ENCODE results near the gene INPP5J.
"Not testable (repeated sequence)": the region's sequence is repeated elsewhere in the genome, so short reads cannot be mapped to it uniquely, and the experiment has no call there.

INPP5J gene

GRCh38 chr22:31107178-31107893, 15.4 kb upstream of the INPP5J start, which contains the start of gene SELENOM:
Gene SELENOM (minus strand): TSS chr22:31107568. CDS start chr22:31107505, 63 bp downstream.
- in situ Hi-C loops (cut with MboI; ENCODE audit: low pct_unique_long_range_greater_than_20kb, low sequenced_read_pairs, unreplicated experiment): no loop called here

GRCh38 chr22:31107894-31108218, 14.9 kb upstream of the INPP5J start:
- no peak for TF ChIP-seq CTCF (IDR thresholded peaks at IDR 0.05; ENCODE audit: extremely low read depth, insufficient read depth, missing control alignments)
- in situ Hi-C loops (cut with MboI; ENCODE audit: low pct_unique_long_range_greater_than_20kb, low sequenced_read_pairs, unreplicated experiment): no loop called here
- DNase-seq (ENCODE audit: low spot score): no peak

More at GRCh38 chr22:31107178-31107893, 15.4 kb upstream of the INPP5J start, which contains the start of gene SELENOM:
- DNase-seq (ENCODE audit: low spot score): peak; percentile 98
- TF ChIP-seq CTCF (IDR thresholded peaks at IDR 0.05; ENCODE audit: extremely low read depth, insufficient read depth, missing control alignments): peak; percentile 85

GRCh38 chr22:31112547-31113091, 10.1 kb upstream of the INPP5J start:
- in situ Hi-C loops (cut with MboI; ENCODE audit: low pct_unique_long_range_greater_than_20kb, low sequenced_read_pairs, unreplicated experiment): not testable (repeated sequence)

GRCh38 chr22:31118046-31118820, 4.5 kb upstream of the INPP5J start:
- DNase-seq (ENCODE audit: low spot score): no peak
- in situ Hi-C loops (cut with MboI; ENCODE audit: low pct_unique_long_range_greater_than_20kb, low sequenced_read_pairs, unreplicated experiment): no loop called here
- no peak for TF ChIP-seq CTCF (IDR thresholded peaks at IDR 0.05; ENCODE audit: extremely low read depth, insufficient read depth, missing control alignments)

More at GRCh38 chr22:31112547-31113091, 10.1 kb upstream of the INPP5J start:
- not testable (repeated sequence) for DNase-seq (ENCODE audit: low spot score)

GRCh38 chr22:31119026-31119717, 3.6 kb upstream of the INPP5J start:
- in situ Hi-C loops (cut with MboI; ENCODE audit: low pct_unique_long_range_greater_than_20kb, low sequenced_read_pairs, unreplicated experiment): no loop called here
- no peak for TF ChIP-seq CTCF (IDR thresholded peaks at IDR 0.05; ENCODE audit: extremely low read depth, insufficient read depth, missing control alignments)
- DNase-seq (ENCODE audit: low spot score): no peak

- in situ Hi-C loops (cut with MboI; ENCODE audit: low pct_unique_long_range_greater_than_20kb, low sequenced_read_pairs, unreplicated experiment): no loop called here
- TF ChIP-seq CTCF (IDR thresholded peaks at IDR 0.05; ENCODE audit: extremely low read depth, insufficient read depth, missing control alignments): no peak
- no peak for DNase-seq (ENCODE audit: low spot score)
Observed at GRCh38 chr22:31120230-31120629, 2.5 kb upstream of the INPP5J start.

All from GM13977 (cell line).